Vagina (tissue), 2 donors: ENCODE data around the gene LTA4H.

Experiments used
- CTCF ChIP-seq, 3 experiments: fragments of 450-650 bp in 2 of 3; fragments of 200-600 bp in 1 of 3; sonication (generic) in 1 of 3; IDR thresholded peaks; one replicate each; pipeline ENCODE4 v1.5.1; 2017 to 2019; ENCODE audit warnings: antibody characterized with exemption in 3 of 3, mild to moderate bottlenecking in 2 of 3, moderate library complexity in 2 of 3
- POLR2A ChIP-seq, 2 donors: fragments of 450-650 bp; IDR thresholded peaks; one replicate each; pipeline ENCODE4 v1.6.1; 2017; ENCODE audit warnings: antibody characterized with exemption in 2 of 2, mild to moderate bottlenecking in 2 of 2, moderate library complexity in 2 of 2

- TF ChIP-seq CTCF (IDR thresholded peaks at IDR 0.05) = no peak
- no peak for TF ChIP-seq POLR2A (IDR thresholded peaks at IDR 0.05)
Measured at GRCh38 chr12:95994476-95994875, 40.9 kb downstream of the LTA4H start.
